Astrocyte of the cerebellum (primary cell): ENCODE results near the gene ZNF831.

Experiments
- DNase-seq: peaks from one replicate; pipeline ENCODE4 v3.0.0-alpha.2; 2011; ENCODE audit warnings: low read depth
- H3K4me3 ChIP-seq: 2 replicates; pipeline ENCODE4 v1.5.1; 2011; ENCODE audit warnings: mild to moderate bottlenecking, low read depth, low read length, moderate library complexity
- CTCF ChIP-seq: IDR thresholded peaks from 2 replicates; pipeline ENCODE4 v1.5.1; 2012; ENCODE audit warnings: low read length, low read depth, moderate library complexity, mild to moderate bottlenecking; ENCODE audit errors: missing control alignments
- in situ Hi-C: cut with HindIII; loops from 2 replicates; pipeline ENCODE4 v1.10.0; 2017; ENCODE audit warnings: low sequenced_read_pairs

ZNF831 gene

GRCh38 chr20:59138114-59138748 is 25.4 kb upstream of the ZNF831 start:
- no peak for DNase-seq
- no peak for TF ChIP-seq CTCF
- no peak overlapping the region for H3K4me3 ChIP-seq
- in situ Hi-C loops = no loop called here

GRCh38 chr20:59139998-59140397 is 23.6 kb upstream of the ZNF831 start:
- no peak overlapping the region for H3K4me3 ChIP-seq
- no peak for DNase-seq
- in situ Hi-C loops = no loop called here
- TF ChIP-seq CTCF = no peak

- in situ Hi-C loops = no loop called here
- TF ChIP-seq CTCF = no peak
- DNase-seq = no peak
- H3K4me3 ChIP-seq = no peak overlapping the region
Measured at GRCh38 chr20:59141818-59142581, 21.6 kb upstream of the ZNF831 start.

GRCh38 chr20:59143326-59143725 is 20.3 kb upstream of the ZNF831 start:
- no peak for TF ChIP-seq CTCF
- in situ Hi-C loops = no loop called here
- H3K4me3 ChIP-seq = no peak overlapping the region
- no peak for DNase-seq

GRCh38 chr20:59144179-59144830 is 19.3 kb upstream of the ZNF831 start:
- H3K4me3 ChIP-seq = no peak overlapping the region
- no peak for TF ChIP-seq CTCF
- no peak for DNase-seq
- in situ Hi-C loops = no loop called here

GRCh38 chr20:59144831-59145196 is 18.8 kb upstream of the ZNF831 start:
- TF ChIP-seq CTCF = no peak
- DNase-seq = no peak
- H3K4me3 ChIP-seq = no peak overlapping the region
- in situ Hi-C loops = no loop called here
